Forelimb muscle (tissue), 1 donor: ENCODE data around the gene NAPSA. TPM values are rescaled to one million over a fixed set of nuclear protein-coding genes. Genes with fewer than 3 reads are reported as not detected.

Experiments used
- DNase-seq: peaks from one replicate; pipeline ENCODE4 v3.0.0-alpha.2; 2013; ENCODE audit warnings: low read depth
- polyA plus RNA-seq: library from polyadenylated mRNA; unstranded; fragments of 120-200 nt; gene quantifications from one replicate; pipeline ENCODE4 v1.2.1, GENCODE V29; 2013; ENCODE audit not compliant: insufficient read length

The NAPSA gene
- polyA plus RNA-seq, 1 donor, result 1.2 TPM

DNA sequence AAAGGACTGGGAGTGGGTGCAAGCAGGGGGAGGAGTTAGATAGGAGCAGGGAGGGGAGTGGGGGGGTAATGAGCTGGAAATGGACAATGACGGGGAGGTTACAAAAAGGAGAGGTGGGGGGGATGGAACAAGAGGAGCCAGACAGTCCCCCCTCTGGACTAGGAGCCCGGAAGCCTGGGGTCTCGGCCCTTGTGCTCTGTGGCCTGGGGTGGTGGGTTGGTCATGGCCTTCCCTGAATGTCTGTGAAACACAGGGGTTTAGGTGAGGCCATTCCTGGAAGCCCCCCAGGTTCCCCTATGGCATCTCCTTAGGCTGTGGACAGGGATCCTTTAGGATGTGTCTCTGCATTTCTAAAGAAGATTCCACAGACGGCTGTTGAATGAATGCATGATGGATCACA is 48.3 kb downstream of the NAPSA start:
- DNase-seq, result no peak

DNA sequence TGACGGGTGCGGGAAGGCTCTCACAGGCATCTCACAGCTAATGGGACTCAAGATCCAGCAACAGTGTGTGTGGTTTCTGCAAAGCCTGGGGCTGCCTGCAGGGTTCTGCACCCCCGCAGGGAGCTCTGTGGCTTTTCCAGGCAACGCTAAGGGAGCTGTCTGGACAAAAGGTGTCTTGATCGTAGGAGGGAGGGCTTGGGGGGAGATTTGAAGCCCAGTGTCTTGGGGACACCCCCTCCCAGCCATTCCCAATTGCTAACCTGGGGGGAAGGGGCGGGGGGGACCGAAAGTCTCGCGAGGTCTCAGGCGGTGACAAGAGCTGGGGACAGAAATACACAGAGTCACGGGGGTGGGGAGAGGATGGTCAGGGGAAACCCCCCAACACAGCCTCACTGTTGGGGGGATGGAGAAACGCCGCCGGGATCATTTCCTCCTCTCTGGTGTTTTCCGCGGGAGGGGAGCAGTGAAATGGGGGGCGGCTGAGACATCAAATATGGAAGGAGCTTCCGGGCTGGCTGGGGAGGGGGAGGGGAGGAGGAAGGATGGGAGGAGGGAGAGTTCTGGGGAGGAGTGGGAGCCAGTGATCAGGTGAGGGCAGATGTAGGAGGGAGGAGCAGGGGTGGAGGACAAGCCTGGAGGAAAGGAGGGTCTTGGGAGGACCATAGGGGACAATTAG is 49.5 kb downstream of the NAPSA start:
- DNase-seq, result no peak

DNA sequence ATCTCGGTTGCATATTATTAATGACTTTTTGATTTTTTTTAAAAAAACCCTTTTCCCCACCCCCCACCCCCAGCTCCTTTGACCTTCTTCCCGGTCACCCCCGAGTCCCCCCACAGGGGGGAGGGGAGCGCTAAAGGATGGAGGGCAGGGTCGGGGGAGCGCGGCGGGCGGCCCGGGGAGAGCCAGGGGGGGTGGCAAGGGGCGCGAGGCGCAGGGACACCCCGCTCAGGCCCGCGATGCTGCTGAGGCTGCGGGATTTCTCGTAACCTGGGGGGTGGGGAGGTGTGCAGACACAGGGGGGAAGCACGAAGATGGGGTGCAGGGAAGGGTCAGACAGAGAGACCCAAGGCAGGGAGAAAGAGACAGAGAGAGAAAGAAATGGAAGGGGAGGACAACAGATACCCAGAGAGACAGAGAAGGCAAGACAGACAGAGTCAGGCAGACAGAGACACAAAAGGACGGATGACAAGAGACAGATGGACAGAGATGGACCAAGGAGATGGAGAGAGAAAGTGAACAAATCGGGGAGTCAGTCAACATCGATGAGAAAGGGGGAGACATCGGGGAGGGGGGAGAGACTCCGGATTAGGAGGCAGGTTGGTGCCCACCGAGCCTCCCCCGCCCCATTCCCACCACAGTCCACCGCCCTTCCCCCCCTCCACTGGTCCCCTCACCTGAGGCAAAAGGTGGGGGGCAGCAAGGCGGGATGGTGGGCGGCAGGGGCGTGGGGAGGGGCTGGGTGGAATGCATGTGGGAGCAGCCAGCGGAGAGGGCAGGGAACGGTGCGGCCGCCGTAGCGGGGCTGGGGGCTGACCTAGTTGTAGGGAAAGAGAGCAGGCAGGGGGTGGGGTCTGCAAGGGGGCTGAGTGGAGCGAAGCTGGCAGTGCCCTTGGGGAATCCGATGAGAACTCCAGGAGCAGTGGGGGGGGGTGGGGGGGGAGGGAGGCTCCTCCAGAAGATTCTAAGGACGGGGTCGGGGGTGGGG is 50.4 kb downstream of the NAPSA start:
- no peak for DNase-seq

DNA sequence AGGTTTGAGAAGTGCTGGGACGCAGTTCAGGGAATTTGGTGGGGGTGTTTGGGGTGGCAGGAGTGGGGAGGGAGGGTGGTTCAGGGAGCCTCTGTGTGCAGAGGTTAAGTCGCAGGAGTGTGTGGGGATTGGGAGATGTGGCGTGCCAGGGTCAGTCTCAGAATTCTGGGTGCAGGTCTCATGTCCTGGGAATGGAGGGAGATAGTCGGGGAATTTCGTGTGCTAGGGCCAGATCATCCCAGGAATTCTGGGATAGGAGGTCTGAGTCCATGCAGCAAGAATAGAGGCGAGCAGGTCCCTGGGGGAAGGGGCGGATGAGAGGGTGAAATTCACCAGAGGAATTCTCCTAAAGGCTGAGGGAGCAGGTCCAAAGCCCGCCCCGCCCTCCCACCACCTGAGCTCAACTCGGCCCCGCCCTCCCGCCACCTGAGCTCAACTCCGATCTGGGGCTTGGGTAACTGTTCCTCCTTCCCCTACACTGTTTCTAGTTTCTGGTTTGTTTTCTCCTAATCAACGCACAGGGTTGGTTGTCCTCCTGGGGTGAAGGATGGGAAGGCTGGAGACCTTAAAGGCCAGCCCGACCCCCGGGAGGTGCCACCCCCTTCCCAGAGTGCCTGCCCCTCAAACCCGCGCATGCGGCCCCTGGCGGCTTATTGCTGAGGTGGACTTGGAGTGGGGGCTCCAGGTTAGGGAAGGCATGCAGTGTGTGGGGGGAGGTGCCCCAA is 51.5 kb downstream of the NAPSA start:
- no peak for DNase-seq

DNA sequence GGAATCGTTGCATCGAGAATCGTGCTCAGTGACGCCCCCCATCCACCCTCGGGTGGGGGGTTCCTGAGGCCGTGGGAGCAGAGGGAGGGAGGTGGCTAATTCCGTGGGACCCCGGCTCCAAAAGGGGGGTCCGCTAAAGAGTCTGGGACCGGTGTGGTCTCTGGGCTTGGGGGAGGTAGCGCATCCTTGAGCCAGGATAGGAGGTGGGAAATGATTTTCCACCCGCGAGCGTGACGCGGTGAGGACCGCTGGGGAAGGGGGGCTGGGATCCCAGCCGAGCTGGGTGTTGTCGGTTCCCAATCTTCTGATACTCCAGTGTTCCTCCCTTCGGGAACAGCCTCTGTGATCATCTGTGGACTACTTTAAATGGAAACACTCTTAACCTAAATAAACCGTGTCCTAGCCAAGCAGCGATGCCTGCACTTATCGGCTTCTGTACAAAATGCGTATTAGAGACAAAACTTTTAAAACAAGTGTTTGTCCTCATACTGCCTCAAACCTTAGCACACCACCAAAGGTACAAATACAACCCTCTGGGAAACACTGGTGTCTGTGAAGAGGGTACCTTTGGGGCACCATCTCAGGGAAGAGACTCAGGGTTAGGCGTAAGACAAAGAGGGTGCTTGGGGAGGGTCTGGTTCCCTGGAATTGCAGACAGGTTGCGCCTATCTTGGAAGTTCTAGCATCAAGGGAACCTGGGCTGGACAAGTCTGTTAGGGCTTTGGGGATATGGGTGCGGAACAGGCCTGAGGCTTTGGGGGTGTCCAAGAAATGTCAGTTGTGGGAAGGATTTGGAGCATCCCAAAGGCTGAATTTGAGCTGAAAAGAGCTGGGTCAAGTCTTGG is 52.2 kb downstream of the NAPSA start:
- DNase-seq, result no peak

DNA sequence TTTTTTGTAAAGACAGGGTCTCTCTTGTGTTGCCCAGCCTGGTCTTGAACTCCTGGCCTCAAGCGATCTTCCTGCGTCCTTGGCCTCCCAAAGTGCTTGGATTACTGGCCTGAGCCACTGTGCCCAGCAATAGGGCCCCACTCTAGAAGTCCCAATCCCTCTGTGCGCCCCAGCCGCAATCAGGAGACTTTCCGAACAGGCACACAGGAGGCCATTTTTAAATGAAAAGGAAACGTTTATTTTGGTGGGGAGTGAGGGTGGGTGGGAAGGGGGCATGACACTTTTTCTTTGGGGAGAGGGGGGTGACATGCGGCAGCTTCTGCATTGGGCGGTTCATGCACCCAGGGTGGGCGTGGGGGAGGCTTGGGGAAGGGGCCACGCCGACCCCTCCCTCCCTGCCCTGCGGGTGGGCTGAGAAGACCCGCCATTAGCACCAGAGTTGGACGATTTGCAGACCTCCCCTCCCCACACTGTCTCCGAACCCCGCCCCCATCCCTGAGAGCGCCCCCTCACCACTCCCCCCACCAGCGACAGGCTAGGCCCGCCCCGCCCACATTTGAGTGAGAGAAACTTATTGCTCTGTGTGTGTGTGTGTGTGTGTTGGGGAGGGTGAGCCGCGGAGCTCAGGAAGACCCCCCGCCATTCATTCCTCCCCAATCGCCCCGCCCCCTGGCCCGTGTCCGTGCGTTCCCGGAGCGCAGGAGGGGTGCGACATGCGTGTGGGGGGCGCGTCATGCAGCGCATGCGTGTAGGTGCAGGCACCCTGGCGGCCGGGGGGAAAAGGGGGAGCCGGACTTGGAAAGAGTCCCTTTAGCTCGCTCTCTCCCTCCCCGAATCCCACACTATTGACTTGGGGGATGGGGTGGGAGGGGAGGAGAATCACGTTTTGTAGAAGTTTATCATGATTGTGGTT is 53.5 kb downstream of the NAPSA start:
- DNase-seq, result no peak

DNA sequence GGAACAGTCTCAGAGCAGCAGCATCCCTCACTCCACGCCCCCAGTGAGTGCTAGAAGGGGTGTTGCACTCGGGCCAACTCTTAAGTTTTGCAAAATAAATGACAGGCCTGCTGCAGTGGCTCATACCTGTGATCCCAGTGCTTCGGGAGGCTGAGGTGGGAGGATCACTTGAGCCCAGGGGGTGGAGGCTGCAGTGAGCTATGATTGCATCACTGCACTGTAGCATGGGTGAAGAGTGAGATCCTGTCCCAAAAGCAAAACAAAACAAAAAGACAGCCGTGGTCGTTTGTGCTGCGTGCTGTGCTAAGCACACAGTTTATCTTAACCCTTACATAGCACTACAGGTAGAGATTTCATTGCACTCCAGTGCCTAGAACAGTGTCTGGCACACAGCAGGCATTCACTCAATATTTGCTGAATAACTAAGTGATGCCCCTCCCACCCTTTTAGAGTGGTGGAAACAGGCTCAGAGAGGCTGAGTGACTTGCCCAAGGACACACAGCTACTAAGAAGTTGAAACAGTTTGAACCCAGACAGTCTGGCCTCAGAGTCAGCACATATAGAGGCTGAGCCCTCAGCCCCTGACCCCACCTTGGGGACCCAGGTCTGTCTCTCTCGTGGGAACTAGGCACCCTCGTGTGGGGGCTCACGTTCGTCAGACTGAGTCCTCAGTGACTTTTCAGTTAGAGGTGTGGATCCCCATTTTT is 54.5 kb downstream of the NAPSA start:
- no peak for DNase-seq

DNA sequence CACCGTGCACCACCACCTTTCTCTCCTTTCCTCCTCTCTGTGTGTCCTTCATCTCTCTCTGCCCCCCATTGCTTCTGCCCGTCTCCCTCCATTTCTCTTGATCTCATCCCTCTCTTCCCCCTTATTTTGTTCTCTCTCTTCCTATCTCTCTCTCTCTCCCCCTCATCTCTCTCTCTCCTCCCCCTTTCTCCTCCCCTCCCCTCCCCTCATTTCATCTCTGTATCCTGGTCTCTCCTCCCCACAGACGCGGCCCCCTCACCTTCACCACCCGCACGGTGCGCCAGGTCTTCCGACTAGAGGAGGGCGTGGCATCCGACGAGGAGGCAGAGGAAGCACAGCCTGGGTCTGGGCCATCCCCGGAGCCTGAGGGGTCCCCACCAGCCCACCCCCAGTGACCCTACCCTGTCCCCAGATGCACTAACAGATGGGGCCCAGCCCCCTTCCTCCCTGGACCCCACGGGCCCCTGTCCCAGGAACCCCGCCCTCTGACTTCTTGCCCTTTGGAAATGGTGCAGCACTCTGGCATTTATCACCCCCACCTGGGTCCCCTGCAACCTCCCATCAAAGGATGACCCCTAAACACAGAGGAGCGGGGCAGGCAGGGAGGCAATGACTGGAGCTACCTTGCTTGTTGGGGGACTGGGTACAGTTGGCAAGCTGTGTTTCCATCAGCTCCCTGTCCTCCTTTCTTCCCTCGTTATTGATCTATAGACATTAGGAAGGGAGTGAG is 55.9 kb downstream of the NAPSA start:
- no peak for DNase-seq

DNA sequence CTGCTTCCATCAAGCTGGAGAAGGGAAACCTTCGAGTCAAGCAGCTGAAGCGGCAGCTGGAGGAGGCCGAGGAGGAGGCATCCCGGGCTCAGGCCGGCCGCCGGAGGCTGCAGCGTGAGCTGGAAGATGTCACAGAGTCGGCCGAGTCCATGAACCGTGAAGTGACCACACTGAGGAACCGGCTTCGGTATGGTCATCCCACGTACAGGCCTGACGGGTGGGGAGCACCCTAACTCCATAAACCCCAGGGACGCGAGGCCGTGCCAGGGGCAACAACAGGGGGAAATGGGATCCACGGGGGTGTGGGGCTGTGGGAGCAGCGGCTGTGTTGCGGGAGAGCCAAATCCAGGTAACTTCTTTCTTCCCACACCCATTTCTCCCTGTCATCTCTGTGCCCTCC is 56.4 kb downstream of the NAPSA start:
- DNase-seq, result no peak

Other genes starting within 250 kb of the NAPSA start
- gene IZUMO2, start 202.4 kb downstream of the NAPSA start, polyA plus RNA-seq, result not detected
- gene MYH14, start 162.0 kb downstream of the NAPSA start, polyA plus RNA-seq, result 53.2 TPM
- gene KCNC3, start 36.3 kb downstream of the NAPSA start, polyA plus RNA-seq, result 1.3 TPM
- 20.9 TPM for gene NR1H2, start 10.8 kb upstream of the NAPSA start, polyA plus RNA-seq
- 15.2 TPM for gene POLD1, start 18.7 kb upstream of the NAPSA start, polyA plus RNA-seq
- 0.71 TPM for gene SPIB, start 53.3 kb upstream of the NAPSA start, polyA plus RNA-seq
- gene MYBPC2, start 67.3 kb upstream of the NAPSA start, polyA plus RNA-seq, result 67.9 TPM
- gene EMC10, start 110.9 kb upstream of the NAPSA start, polyA plus RNA-seq, result 117 TPM
- 5.7 TPM for gene GARIN5A, start 111.2 kb upstream of the NAPSA start, polyA plus RNA-seq
- 24.6 TPM for gene JOSD2, start 145.6 kb upstream of the NAPSA start, polyA plus RNA-seq
- 1.4 TPM for gene ASPDH, start 148.3 kb upstream of the NAPSA start, polyA plus RNA-seq
- 8.5 TPM for gene LRRC4B, start 202.8 kb upstream of the NAPSA start, polyA plus RNA-seq